Measurements from ENCODE around the gene ENTHD1.
"Not testable (repeated sequence)": the region's sequence is repeated elsewhere in the genome, so short reads cannot be mapped to it uniquely, and the experiment has no call there.

ENTHD1 gene

GRCh38 chr22:39898997-39899396 is 5.4 kb upstream of the ENTHD1 start:
- no peak for DNase-seq (ENCODE audit: low read depth)

- no peak for DNase-seq (ENCODE audit: low read depth)
Measured at GRCh38 chr22:39897841-39898240, 4.3 kb upstream of the ENTHD1 start.

- no peak for DNase-seq (ENCODE audit: low read depth)
Measured at GRCh38 chr22:39896313-39896996, 2.9 kb upstream of the ENTHD1 start.

GRCh38 chr22:39895682-39896081 is 2.1 kb upstream of the ENTHD1 start:
- no peak for DNase-seq (ENCODE audit: low read depth)

GRCh38 chr22:39894554-39895092 is 1.1 kb upstream of the ENTHD1 start:
- DNase-seq (ENCODE audit: low read depth): no peak

GRCh38 chr22:39889924-39890323 is 3.6 kb downstream of the ENTHD1 start:
- not testable (repeated sequence) for DNase-seq (ENCODE audit: low read depth)

GRCh38 chr22:39883057-39883456 is 10.5 kb downstream of the ENTHD1 start:
- DNase-seq (ENCODE audit: low read depth): no peak

- no peak for DNase-seq (ENCODE audit: low read depth)
Measured at GRCh38 chr22:39880722-39881121, 12.8 kb downstream of the ENTHD1 start.

- no peak for DNase-seq (ENCODE audit: low read depth)
Measured at GRCh38 chr22:39877079-39877845, 16.3 kb downstream of the ENTHD1 start.

- not testable (repeated sequence) for DNase-seq (ENCODE audit: low read depth)
Measured at GRCh38 chr22:39875176-39875885, 18.2 kb downstream of the ENTHD1 start.

GRCh38 chr22:39873965-39874364 is 19.6 kb downstream of the ENTHD1 start:
- DNase-seq (ENCODE audit: low read depth): no peak

GRCh38 chr22:39872548-39872947 is 21.0 kb downstream of the ENTHD1 start:
- no peak for DNase-seq (ENCODE audit: low read depth)

- no peak for DNase-seq (ENCODE audit: low read depth)
Measured at GRCh38 chr22:39871008-39871798, 22.4 kb downstream of the ENTHD1 start.

- not testable (repeated sequence) for DNase-seq (ENCODE audit: low read depth)
Measured at GRCh38 chr22:39869797-39870196, 23.8 kb downstream of the ENTHD1 start.

- no peak for DNase-seq (ENCODE audit: low read depth)
Measured at GRCh38 chr22:39868741-39869140, 24.8 kb downstream of the ENTHD1 start.

- no peak for DNase-seq (ENCODE audit: low read depth)
Measured at GRCh38 chr22:39859903-39860588, 33.5 kb downstream of the ENTHD1 start.

- no peak for DNase-seq (ENCODE audit: low read depth)
Measured at GRCh38 chr22:39856588-39856987, 37.0 kb downstream of the ENTHD1 start.

- no peak for DNase-seq (ENCODE audit: low read depth)
Measured at GRCh38 chr22:39852799-39853198, 40.8 kb downstream of the ENTHD1 start.

GRCh38 chr22:39851606-39852315 is 41.8 kb downstream of the ENTHD1 start:
- DNase-seq (ENCODE audit: low read depth): no peak

GRCh38 chr22:39847477-39847876 is 46.1 kb downstream of the ENTHD1 start:
- DNase-seq (ENCODE audit: low read depth): no peak

- not testable (repeated sequence) for DNase-seq (ENCODE audit: low read depth)
Measured at GRCh38 chr22:39846539-39846938, 47.0 kb downstream of the ENTHD1 start.

Data from fibroblast of gingiva (primary cell).